DND-41 (cell line): ENCODE measurements around the gene MYL10.

Experiments
- EZH2 ChIP-seq: IDR thresholded peaks from 3 replicates; pipeline ENCODE4 v1.6.1; 2012; ENCODE audit warnings: borderline replicate concordance, low read depth, mild to moderate bottlenecking, moderate library complexity, low read length, inconsistent platforms; ENCODE audit not compliant: severe bottlenecking
- TF ChIP-seq, protein P1 (sequence below): IDR thresholded peaks from 2 replicates; pipeline ENCODE4 v1.5.1; 2012; ENCODE audit warnings: borderline replicate concordance, low read length, moderate library complexity, mild to moderate bottlenecking; ENCODE audit not compliant: poor library complexity, severe bottlenecking; ENCODE audit errors: extremely low read depth

DNA sequence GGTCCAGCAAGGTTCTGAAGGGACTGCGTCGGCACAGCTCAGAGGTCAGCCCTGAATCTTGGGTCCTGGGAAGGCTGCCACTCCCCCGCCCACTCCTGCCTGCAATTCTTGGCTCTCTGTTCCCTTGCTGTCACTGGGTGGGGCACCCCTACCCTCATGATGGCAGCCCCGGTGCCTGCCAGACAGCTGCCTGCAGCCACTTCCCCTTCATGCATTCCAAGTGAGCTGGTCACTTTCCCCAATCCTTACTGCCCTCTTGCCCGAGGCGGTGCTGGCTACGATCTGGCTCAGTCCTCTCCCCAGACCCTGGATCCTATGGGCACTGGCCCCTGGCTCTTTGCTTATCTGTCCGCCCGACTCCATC is 14.2 kb downstream of the MYL10 start:
- TF ChIP-seq, protein P1, sequence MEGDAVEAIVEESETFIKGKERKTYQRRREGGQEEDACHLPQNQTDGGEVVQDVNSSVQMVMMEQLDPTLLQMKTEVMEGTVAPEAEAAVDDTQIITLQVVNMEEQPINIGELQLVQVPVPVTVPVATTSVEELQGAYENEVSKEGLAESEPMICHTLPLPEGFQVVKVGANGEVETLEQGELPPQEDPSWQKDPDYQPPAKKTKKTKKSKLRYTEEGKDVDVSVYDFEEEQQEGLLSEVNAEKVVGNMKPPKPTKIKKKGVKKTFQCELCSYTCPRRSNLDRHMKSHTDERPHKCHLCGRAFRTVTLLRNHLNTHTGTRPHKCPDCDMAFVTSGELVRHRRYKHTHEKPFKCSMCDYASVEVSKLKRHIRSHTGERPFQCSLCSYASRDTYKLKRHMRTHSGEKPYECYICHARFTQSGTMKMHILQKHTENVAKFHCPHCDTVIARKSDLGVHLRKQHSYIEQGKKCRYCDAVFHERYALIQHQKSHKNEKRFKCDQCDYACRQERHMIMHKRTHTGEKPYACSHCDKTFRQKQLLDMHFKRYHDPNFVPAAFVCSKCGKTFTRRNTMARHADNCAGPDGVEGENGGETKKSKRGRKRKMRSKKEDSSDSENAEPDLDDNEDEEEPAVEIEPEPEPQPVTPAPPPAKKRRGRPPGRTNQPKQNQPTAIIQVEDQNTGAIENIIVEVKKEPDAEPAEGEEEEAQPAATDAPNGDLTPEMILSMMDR = no peak
- no peak for TF ChIP-seq EZH2
